ENCODE data around the gene ING5.
"Not testable (repeated sequence)": the region's sequence is repeated elsewhere in the genome, so short reads cannot be mapped to it uniquely, and the experiment has no call there.

The ING5 gene

DNA sequence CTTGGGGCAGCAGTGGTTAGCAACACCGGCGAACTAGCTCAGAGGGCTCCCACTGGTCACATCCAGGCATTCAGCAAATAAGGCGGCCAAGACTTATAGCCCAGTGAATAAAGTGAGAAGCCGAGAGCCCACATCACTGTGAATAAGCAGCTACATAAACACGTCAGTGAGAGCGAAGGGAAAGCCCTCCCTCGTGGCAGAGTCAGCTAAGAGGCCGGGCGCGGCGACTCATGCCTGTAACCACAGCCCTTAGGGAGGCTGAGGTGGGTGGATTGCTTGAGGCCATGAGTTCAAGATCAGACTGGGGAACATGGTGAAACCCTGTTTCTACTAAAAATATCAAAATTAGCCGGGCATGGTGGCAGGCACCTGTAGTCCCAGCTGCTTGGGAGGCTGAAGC lies 37.8 kb downstream of the ING5 start:
- ChIA-PET CTCF (no interaction called here), POLR2A (ENCODE audit: low non-redundant PET) (no interaction called here)
- TF ChIP-seq, protein P1, sequence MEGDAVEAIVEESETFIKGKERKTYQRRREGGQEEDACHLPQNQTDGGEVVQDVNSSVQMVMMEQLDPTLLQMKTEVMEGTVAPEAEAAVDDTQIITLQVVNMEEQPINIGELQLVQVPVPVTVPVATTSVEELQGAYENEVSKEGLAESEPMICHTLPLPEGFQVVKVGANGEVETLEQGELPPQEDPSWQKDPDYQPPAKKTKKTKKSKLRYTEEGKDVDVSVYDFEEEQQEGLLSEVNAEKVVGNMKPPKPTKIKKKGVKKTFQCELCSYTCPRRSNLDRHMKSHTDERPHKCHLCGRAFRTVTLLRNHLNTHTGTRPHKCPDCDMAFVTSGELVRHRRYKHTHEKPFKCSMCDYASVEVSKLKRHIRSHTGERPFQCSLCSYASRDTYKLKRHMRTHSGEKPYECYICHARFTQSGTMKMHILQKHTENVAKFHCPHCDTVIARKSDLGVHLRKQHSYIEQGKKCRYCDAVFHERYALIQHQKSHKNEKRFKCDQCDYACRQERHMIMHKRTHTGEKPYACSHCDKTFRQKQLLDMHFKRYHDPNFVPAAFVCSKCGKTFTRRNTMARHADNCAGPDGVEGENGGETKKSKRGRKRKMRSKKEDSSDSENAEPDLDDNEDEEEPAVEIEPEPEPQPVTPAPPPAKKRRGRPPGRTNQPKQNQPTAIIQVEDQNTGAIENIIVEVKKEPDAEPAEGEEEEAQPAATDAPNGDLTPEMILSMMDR (conservative IDR thresholded peaks at IDR 0.05; ENCODE audit: low read depth), result no peak
- DNase-seq (ENCODE audit: low spot score), result no peak
- H3K27ac ChIP-seq, result peak overlapping the region; percentile 96; the same call in 1 of the 2 replicates

DNA sequence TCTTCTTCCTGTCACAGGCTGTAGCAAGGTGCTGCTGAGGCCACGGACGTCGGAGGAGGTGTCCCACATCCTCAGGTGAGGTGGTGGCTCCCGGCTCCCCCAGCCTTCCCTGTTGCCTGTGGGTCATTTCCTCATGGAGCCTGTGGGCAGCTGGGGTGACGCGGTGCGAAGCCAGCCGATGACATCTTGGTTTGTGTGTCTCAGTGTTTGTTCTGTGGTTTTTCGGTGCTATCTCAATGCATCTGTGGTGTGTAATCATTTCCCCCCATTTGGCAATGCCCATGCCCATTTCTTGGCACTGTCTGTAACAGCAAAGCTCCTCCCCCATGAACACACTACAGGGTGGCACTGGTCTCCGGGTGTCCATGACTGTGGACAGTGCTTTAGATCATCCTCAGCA lies 39.2 kb downstream of the ING5 start:
- no peak for DNase-seq (ENCODE audit: low spot score)
- POLR2A ChIA-PET (ENCODE audit: low non-redundant PET), result no interaction called here
- H3K27ac ChIP-seq, result peak overlapping the region; percentile 29
- TF ChIP-seq, protein P1 (conservative IDR thresholded peaks at IDR 0.05; ENCODE audit: low read depth), result no peak
- CTCF ChIA-PET, result no interaction called here

DNA sequence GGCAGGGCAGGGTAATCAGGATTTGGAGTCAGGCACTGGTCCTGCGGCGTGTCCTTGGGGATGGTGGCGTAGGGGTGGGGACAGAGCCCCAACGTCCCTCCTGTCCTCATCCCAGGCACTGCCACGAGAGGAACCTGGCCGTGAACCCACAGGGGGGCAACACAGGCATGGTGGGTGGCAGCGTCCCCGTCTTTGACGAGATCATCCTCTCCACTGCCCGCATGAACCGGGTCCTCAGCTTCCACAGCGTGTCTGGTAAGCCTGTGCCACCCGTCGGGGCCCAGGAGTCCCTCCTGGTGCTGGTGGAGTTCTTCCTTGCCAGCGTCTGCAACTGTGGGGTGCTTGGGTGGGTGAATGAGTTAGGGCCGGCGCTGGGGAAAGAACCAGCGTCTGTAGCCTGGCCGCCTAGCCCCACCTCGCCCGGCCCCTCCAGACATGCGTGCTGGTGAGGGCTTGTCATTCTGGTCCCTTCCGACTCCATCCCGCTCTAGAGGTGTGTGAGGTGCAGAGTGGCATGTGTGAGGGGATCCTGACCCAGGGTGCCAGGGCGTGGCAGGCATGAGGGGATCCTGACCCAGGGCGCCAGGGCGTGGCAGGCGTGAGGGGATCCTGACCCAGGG lies 40.6 kb downstream of the ING5 start:
- ChIA-PET CTCF (no interaction called here), POLR2A (ENCODE audit: low non-redundant PET) (no interaction called here)
- DNase-seq (ENCODE audit: low spot score), result no peak
- H3K27ac ChIP-seq, result peak overlapping the region; percentile 35; the same call in 1 of the 2 replicates
- TF ChIP-seq, protein P1 (conservative IDR thresholded peaks at IDR 0.05; ENCODE audit: low read depth), result no peak

DNA sequence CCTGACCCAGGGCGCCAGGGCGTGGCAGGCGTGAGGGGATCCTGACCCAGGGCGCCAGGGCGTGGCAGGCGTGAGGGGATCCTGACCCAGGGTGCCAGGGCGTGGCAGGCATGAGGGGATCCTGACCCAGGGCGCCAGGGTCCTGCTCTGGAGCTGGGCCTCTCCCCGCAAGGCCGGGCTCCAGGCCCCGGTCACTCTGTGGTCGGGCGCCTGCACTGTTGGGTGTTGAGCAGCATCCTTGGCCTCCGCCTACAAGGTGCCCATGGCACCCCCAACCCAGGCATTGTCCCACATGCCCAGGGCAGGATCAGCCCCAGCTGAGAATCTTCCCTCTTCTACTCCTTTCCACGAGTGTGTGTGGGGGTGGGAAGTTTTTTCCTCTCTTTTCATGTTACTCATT lies 41.2 kb downstream of the ING5 start:
- H3K27ac ChIP-seq; POLR2A ChIA-PET (ENCODE audit: low non-redundant PET); DNase-seq (ENCODE audit: low spot score); CTCF ChIA-PET: not testable (repeated sequence)

DNA sequence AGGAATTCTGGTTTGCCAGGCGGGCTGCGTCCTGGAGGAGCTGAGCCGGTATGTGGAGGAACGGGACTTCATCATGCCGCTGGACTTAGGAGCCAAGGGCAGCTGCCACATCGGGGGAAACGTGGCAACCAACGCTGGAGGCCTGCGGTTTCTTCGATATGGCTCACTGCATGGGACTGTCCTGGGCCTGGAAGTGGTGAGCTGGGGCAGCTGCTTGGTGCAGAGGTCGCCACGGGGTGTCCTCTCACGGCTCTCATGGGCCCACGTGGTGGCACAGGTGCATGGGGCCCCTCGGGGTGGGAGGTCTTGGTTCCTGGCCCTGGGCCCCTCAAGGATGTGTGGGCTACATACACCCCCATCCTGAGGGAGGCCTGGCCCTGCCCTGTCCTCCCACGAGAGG lies 41.8 kb downstream of the ING5 start:
- ChIA-PET POLR2A (ENCODE audit: low non-redundant PET) (no interaction called here), CTCF (interaction anchor here (0.6 kb wide), 1 partner anchor 279 kb away, joined by 3 read pairs; no protein-coding TSS in a partner anchor)
- TF ChIP-seq, protein P1 (conservative IDR thresholded peaks at IDR 0.05; ENCODE audit: low read depth), result no peak
- no peak for DNase-seq (ENCODE audit: low spot score)
- H3K27ac ChIP-seq, result no peak overlapping the region

DNA sequence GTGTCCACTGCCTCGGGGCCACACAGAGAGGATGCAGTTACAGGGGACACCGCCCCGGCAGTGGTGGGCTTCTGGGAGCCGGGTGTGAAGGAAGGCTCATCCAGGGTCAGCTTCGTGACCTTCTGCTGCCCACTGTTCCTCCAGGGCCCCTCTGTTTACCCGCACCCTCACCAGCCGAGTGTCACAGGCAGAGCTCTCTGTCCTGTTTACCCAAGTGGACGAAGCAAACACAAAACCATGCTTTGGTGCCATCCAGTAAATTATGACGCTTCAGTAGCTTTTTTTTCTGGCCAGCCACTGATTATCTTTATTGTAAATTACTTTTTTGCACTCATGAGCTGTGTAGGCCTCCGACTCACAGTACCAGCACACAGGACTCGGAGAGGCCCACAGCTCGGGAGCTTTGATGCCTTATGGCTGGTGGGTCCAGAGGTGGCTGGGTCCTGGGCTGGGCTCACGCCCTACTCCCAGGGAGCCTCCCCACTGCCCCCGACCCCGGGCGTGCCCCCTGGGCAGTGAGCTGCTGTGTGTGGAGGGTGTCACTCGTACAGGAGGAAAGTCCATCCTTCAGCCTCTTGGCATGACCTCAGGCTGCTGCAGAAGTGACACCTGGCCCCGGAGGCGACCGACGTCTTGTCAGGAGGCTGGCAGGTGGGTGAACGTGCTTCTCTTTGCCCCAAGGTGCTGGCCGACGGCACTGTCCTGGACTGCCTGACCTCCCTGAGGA lies 42.4 kb downstream of the ING5 start:
- CTCF ChIA-PET, result interaction anchor here (0.6 kb wide), 1 partner anchor 278 kb away, joined by 3 read pairs; no protein-coding TSS in a partner anchor
- TF ChIP-seq, protein P1 (conservative IDR thresholded peaks at IDR 0.05; ENCODE audit: low read depth), result no peak
- POLR2A ChIA-PET (ENCODE audit: low non-redundant PET), result no interaction called here
- DNase-seq (ENCODE audit: low spot score), result no peak
- no peak overlapping the region for H3K27ac ChIP-seq

DNA sequence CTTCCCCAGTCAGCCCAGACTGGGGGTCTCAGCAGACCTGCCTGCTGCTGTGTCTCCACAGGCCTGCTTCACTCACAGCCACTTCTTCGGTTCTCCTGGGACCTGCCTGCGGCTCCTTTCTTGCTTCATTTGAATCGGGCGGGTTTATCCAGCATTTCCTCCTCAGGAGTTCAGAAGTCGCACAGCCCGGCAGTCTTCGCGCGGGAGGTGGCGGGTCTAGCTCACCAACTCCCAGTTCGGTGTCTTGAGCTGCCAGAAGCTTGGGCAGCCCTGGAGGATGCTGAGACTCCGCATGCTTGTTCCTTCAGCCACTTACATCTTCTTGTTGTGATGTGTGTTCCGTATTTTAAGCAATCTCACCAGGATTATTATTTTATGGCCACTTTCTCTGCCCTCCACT lies 43.4 kb downstream of the ING5 start:
- POLR2A ChIA-PET (ENCODE audit: low non-redundant PET), result no interaction called here
- no peak overlapping the region for H3K27ac ChIP-seq
- CTCF ChIA-PET, result interaction anchor here (0.6 kb wide), 1 partner anchor 37 kb away, joined by 5 read pairs; no protein-coding TSS in a partner anchor
- TF ChIP-seq, protein P1 (conservative IDR thresholded peaks at IDR 0.05; ENCODE audit: low read depth), result no peak
- no peak for DNase-seq (ENCODE audit: low spot score)

All from RWPE1 (cell line).